Esophagus mucosa (tissue), 1 donor: ENCODE data around the gene OR9K2. TPM values are rescaled to one million over a fixed set of nuclear protein-coding genes. Genes with fewer than 3 reads are reported as not detected.
"Not testable (repeated sequence)": the region's sequence is repeated elsewhere in the genome, so short reads cannot be mapped to it uniquely, and the experiment has no call there.

Experiments used
- ATAC-seq: fragments of 200-7000 bp; cut with Tn5 transposase; one replicate; pipeline ENCODE4 v1.9.1; 2020
- total RNA-seq: library from RNA; stranded (reverse); gene quantifications from one replicate; pipeline ENCODE4 v1.2.4, GENCODE V29; 2023
- donor health status: DM: yes; HTN: yes; CAD: no.

OR9K2 gene
- not detected for total RNA-seq

GRCh38 chr12:55126106-55126505 is at the start of gene OR9K2:
TSS of gene OR9K2 (plus strand) at chr12:55126406. CDS start at chr12:55129835, 3,429 bp downstream.
- no peak for ATAC-seq

GRCh38 chr12:55092579-55092978 is 33.6 kb upstream of the OR9K2 start:
- ATAC-seq = no peak

- no peak for ATAC-seq
Observed at GRCh38 chr12:55112378-55112875, 13.8 kb upstream of the OR9K2 start.

GRCh38 chr12:55116152-55116551 is 10.1 kb upstream of the OR9K2 start:
- no peak for ATAC-seq

- ATAC-seq = no peak
Observed at GRCh38 chr12:55132816-55133215, 6.6 kb downstream of the OR9K2 start.

- ATAC-seq = no peak
Observed at GRCh38 chr12:55142669-55143565, 16.7 kb downstream of the OR9K2 start.

GRCh38 chr12:55143566-55143870 is 17.3 kb downstream of the OR9K2 start:
- no peak for ATAC-seq

GRCh38 chr12:55167010-55167640 is 40.9 kb downstream of the OR9K2 start:
- not testable (repeated sequence) for ATAC-seq

GRCh38 chr12:55171445-55171844 is 45.2 kb downstream of the OR9K2 start:
- ATAC-seq = no peak

GRCh38 chr12:55171846-55172245 is 45.6 kb downstream of the OR9K2 start:
- ATAC-seq = not testable (repeated sequence)

GRCh38 chr12:55172686-55173085 is 46.5 kb downstream of the OR9K2 start:
- no peak for ATAC-seq

GRCh38 chr12:55173456-55173855 is 47.2 kb downstream of the OR9K2 start:
- no peak for ATAC-seq

Other genes starting within 250 kb of the OR9K2 start
- gene TESPA1, start 141.6 kb upstream of the OR9K2 start, total RNA-seq = 0.68 TPM
- not detected for gene NEUROD4, start 106.4 kb upstream of the OR9K2 start, total RNA-seq
- gene OR10A7, start 94.6 kb downstream of the OR9K2 start, total RNA-seq = not detected
- not detected for gene OR6C74, start 118.2 kb downstream of the OR9K2 start, total RNA-seq
- not detected for gene OR6C6, start 170.2 kb downstream of the OR9K2 start, total RNA-seq
- not detected for gene OR6C1, start 187.9 kb downstream of the OR9K2 start, total RNA-seq
- gene OR6C3, start 204.3 kb downstream of the OR9K2 start, total RNA-seq = not detected
- not detected for gene OR6C75, start 236.6 kb downstream of the OR9K2 start, total RNA-seq